Measurements from ENCODE around the gene IGSF10.
A peak's percentile ranks its signal among the peaks of the same experiment; 100 is the strongest.

Gene IGSF10

DNA sequence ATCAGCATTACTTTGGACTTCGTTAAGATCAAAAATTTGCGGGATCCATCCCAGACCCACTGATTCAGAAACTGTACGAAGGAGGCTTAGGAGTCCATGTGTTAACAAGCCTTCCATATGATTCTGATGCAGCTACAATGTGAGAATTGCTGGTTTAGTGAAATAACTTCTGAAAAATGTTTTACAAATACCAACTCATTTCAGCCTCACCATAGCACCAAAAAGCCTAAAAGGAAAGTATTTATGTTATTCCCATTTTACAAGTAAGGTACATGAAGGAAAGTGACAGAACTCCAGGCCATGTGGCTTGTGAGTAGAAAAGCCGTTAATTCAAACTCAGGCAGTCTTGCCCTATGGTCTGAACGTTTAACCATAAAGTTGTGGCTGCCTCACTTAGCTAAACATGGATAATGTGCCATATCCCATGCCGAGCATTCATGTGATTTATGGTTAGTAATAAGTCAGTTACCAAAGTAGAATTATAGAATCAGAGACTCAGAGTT is 1.5 kb upstream of the IGSF10 start:
- no peak for DNase-seq

GRCh38 chr3:151460228-151460627 is 633 bp downstream of the IGSF10 start:
- no peak for DNase-seq

- DNase-seq: no peak
Measured at GRCh38 chr3:151459358-151459757, 1.5 kb downstream of the IGSF10 start.

DNA sequence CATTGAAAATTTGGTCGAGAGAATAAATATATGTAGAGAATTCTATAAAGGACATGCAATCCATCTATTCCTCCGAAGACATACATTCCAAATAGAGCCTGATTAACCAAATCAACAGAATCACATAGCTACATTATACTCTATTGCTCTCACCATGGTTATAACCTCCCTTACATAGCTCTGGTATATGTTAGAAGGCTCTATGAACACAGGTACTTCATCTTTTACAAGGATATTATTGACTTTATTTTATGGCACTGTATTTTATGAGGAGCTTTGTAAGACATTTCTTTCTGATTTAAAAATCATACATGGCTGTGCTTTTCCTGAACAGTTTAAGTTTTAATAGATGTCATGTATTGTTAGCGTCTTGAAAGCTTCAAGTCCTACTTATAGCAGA is 4.8 kb downstream of the IGSF10 start:
- DNase-seq: no peak

- DNase-seq: no peak
Measured at GRCh38 chr3:151452841-151453240, 8.0 kb downstream of the IGSF10 start.

DNA sequence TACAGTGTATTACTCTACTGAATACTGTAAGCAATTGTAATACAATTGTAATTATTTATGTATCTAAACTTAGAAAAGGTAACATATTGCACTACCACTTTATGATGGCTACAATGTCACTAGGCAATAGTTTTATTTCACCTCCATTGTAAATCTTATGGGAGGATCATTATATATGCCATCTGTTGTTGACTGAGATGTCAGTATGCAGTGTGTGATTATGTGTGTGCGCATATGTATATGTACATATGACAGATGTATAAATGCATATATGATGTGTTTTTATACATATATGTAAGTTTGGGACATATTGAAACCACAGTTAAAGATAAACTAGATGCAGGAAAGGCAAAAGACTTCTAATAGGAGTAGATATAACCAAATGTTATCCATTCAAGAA is 8.5 kb downstream of the IGSF10 start:
- DNase-seq: no peak

- no peak for DNase-seq
Measured at GRCh38 chr3:151446002-151446340, 14.9 kb downstream of the IGSF10 start.

DNA sequence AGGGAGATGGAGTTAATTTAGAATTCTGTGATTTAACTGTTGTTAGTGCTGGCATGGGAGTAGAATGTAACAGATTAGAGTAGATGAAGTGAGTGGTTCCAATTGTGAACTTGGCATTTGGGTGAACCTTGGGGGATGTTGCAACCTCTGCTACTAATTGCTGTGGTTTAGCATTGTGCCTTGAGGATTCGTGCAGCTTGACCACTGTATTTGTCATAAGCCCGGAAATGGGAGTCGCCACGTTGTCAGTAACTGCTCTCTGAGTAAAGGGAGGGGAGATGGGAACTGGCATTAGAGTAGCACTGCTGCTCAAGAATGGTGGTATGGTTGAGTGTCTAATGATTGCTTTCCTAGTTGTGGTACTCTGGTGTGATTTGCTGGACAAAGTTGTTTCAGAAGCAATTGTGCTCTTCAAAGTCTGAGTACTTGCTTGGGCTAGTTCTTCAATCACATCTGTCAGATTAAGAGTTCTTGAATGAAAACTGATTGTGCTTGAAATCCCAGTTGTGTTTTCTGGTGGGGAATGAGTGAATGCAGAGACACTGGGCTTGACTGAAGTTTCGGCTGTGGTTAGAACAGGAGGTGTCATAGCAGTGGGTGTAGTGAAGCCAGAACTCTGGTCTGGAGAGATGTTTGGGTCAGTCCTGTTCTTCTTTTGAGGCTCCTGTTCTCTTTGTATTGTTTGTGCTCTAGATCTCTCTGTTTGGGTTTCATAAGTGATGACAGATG is 15.4 kb downstream of the IGSF10 start:
- no peak for DNase-seq

- no peak for DNase-seq
Measured at GRCh38 chr3:151443583-151443982, 17.3 kb downstream of the IGSF10 start.

- no peak for DNase-seq
Measured at GRCh38 chr3:151440940-151441339, 19.9 kb downstream of the IGSF10 start.

- peak; percentile 47 for DNase-seq
Measured at GRCh38 chr3:151439652-151440125, 21.2 kb downstream of the IGSF10 start.

- no peak for DNase-seq
Measured at GRCh38 chr3:151437906-151438305, 23.0 kb downstream of the IGSF10 start.

- DNase-seq: no peak
Measured at GRCh38 chr3:151436675-151437446, 24.0 kb downstream of the IGSF10 start.

GRCh38 chr3:151434151-151434890 is 26.5 kb downstream of the IGSF10 start:
- DNase-seq: no peak

DNA sequence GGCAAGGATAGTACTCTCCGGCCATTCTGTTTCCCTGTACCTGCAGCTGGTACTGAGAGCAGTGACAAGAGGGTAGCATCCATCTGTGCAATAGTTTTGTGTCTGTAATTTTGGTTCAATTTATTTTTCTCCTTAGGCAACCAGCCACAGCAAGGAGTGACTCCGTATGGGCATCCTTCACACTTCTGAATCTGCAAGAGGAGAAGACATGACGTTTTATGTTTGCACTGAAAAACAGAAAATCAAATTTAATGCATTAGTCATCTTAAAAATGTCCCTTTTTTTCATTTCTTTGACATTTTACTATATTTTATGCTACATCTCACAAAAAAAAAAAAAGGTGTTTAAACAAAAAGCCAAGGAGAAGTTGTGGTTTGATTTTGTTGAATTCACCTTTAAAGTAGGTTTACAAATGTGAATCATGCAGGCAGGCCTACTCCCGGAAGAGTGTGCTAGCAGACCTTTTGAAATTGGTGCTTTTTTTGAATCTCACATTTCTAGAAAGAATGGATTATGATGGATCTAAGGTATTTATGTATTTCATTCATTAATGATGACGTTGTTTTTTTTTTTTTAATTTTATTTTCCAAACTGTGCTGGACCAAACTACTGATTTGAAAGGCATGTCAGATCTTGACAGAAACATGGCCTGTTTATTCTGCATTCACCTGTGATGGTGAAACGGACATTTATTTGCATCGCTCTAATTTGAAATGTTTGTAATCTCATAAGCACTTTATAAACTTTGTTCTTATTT is 28.1 kb downstream of the IGSF10 start:
- DNase-seq: no peak

GRCh38 chr3:151431940-151432339 is 28.9 kb downstream of the IGSF10 start:
- no peak for DNase-seq

- DNase-seq: no peak
Measured at GRCh38 chr3:151430821-151431484, 29.9 kb downstream of the IGSF10 start.

GRCh38 chr3:151428386-151428785 is 32.5 kb downstream of the IGSF10 start:
- no peak for DNase-seq

- no peak for DNase-seq
Measured at GRCh38 chr3:151426341-151426657, 34.6 kb downstream of the IGSF10 start.

DNA sequence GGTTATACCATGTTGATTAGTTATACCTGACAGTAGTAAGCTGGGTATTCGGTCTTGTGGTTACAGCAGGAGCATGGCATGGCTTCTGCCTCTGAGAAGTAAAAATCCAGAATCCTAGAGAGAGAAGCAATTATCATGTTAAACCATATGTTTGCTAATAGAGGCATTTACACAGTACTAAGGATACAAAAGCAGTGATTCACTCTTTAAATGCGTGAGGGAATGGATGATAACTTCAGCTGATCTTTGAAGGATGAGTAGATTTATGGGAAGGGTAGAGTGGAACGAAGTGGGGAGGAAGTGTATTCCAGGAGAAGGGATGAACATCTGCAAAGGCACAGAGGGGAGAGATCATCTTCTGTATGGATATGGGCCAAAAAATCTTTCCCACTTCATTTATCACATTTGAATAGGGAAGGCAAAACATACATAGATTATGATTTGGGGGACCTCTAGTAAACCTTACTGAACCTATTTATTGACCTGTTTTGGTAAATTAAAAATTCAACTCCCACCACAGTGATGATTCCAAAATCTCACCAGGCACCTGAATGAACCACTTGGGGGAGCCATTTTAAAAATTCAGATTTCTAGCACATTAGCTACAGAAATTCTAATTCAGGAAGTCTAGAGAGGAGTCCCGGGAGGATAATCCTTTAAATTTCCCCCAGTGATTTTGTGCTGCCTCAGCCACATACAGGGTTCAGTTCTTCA is 35.1 kb downstream of the IGSF10 start:
- DNase-seq: no peak

DNA sequence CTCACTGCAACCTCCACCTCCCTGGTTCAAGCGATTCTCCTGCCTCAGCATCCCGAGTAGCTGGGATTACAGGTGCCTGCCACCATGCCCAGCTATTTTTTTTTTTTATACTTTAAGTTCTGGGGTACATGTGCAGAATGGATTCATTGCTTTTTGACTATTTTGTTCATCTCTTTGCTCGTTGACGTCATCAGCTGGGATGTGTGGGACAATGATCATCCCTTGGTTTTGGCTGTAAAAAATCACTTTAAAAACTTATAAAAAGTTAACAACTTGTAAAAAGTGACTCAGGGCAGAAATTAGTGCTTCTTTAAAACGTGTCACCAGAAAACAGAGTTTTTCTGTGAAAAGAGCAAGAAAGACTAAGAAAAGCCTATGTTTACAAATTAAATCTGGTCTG is 37.8 kb downstream of the IGSF10 start:
- DNase-seq: no peak

DNA sequence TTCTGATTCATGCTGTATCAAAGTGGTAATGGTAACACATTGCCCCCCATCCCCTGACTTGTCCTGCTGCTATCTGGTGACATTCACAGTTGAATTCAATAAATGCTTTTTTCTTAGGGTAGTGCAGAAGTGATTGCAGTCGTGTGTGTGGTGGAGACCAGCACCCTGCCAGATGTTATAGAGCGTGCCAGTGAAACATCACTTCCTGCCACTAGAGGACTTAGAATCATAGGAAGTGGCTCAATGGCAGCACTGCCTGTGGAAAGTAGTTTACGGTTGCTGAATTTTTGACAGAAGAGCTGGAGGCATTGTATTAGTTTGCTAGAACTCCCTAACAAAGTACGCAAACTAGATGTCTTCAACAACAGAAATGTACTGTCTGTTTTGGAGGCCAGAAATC is 38.9 kb downstream of the IGSF10 start:
- no peak for DNase-seq
